IMR-90 (cell line): ENCODE results near the gene CNTN4.

ENCODE experiments used
- BHLHE40 ChIP-seq: fragments of 150-350 bp; IDR thresholded peaks from 2 replicates; pipeline ENCODE4 v1.6.1; 2016; ENCODE audit warnings: mild to moderate bottlenecking, low read depth, low read length
- CEBPB ChIP-seq: IDR thresholded peaks from 2 replicates; pipeline ENCODE4 v1.6.1; 2012; ENCODE audit warnings: low read depth, low read length, improper control_type of control experiment
- CHD1 ChIP-seq: IDR thresholded peaks from 2 replicates; pipeline ENCODE4 v1.6.1; 2012; ENCODE audit warnings: low read depth, low read length, improper control_type of control experiment
- CTCF ChIP-seq: conservative IDR thresholded peaks from 2 replicates; pipeline ENCODE4 v1.5.1; 2012; ENCODE audit warnings: mild to moderate bottlenecking, low read depth, low read length, improper control_type of control experiment
- ELK1 ChIP-seq: fragments of 150-350 bp; IDR thresholded peaks from 2 replicates; pipeline ENCODE4 v1.6.1; 2016; ENCODE audit warnings: low read depth, mild to moderate bottlenecking, low read length, moderate library complexity, borderline replicate concordance
- FOS ChIP-seq: fragments of 150-350 bp; IDR thresholded peaks from 2 replicates; pipeline ENCODE4 v1.6.1; 2016; ENCODE audit warnings: low read depth, low read length
- MAFK ChIP-seq: IDR thresholded peaks from 2 replicates; pipeline ENCODE4 v1.6.1; 2012; ENCODE audit warnings: low read depth, low read length, improper control_type of control experiment
- MXI1 ChIP-seq: IDR thresholded peaks from 2 replicates; pipeline ENCODE4 v1.6.1; 2012; ENCODE audit warnings: low read depth, mild to moderate bottlenecking, low read length, moderate library complexity, borderline replicate concordance
- NFE2L2 ChIP-seq: fragments of 150-350 bp; IDR thresholded peaks from 2 replicates; pipeline ENCODE4 v1.6.1; 2016; ENCODE audit warnings: low read depth, mild to moderate bottlenecking, low read length
- POLR2A ChIP-seq: IDR thresholded peaks from 2 replicates; pipeline ENCODE4 v1.6.1; 2012; ENCODE audit warnings: mild to moderate bottlenecking, low read depth, low read length
- RAD21 ChIP-seq: IDR thresholded peaks from 2 replicates; pipeline ENCODE4 v1.6.1; 2012; ENCODE audit warnings: low read length, improper control_type of control experiment
- RFX5 ChIP-seq: IDR thresholded peaks from 2 replicates; pipeline ENCODE4 v1.8.0; 2012; ENCODE audit warnings: low read depth, mild to moderate bottlenecking, low read length, moderate library complexity
- SMC3 ChIP-seq: fragments of 150-350 bp; IDR thresholded peaks from 2 replicates; pipeline ENCODE4 v1.6.1; 2016; ENCODE audit warnings: low read depth, mild to moderate bottlenecking, antibody characterized with exemption, low read length, moderate library complexity
- USF2 ChIP-seq: fragments of 150-350 bp; IDR thresholded peaks from 2 replicates; pipeline ENCODE4 v1.6.1; 2017; ENCODE audit warnings: mild to moderate bottlenecking, antibody characterized with exemption, low read length, low read depth

GRCh38 chr3:2765002-2765579 is 666.4 kb downstream of the CNTN4 start:
- no peak for TF ChIP-seq CTCF
- TF ChIP-seq MAFK: peak; percentile 26; the same call in 1 of the 2 replicates
- TF ChIP-seq RAD21: no peak
- TF ChIP-seq POLR2A: no peak
- no peak for TF ChIP-seq MXI1
- TF ChIP-seq NFE2L2: no peak
- TF ChIP-seq CHD1: no peak
- no peak for TF ChIP-seq BHLHE40
- TF ChIP-seq RFX5: no peak
- no peak for TF ChIP-seq CEBPB
- TF ChIP-seq SMC3: no peak
- no peak for TF ChIP-seq USF2
- TF ChIP-seq FOS: no peak
- TF ChIP-seq ELK1: no peak
